B cell (primary cell): Measurements from ENCODE around the gene ICAM5. TPM values are rescaled to one million over a fixed set of nuclear protein-coding genes. Genes with fewer than 3 reads are reported as not detected.

Experiments used
- ATAC-seq: fragments of 200-7000 bp; cut with Tn5 transposase; one replicate; pipeline ENCODE4 v1.10.0; 2021; ENCODE audit warnings: low read depth, mild to moderate bottlenecking, moderate number of reproducible peaks, moderate library complexity
- CTCF ChIA-PET: fragments of 350-600 bp; sonication (Branson Sonifier 250); formaldehyde crosslinking; loops from one replicate; lab custom pipeline; 2021; ENCODE audit warnings: antibody characterized with exemption, inconsistent platforms; lab: Charles Lee
- POLR2A ChIA-PET: fragments of 350-600 bp; sonication (Branson Sonifier 250); formaldehyde crosslinking; loops from one replicate; lab custom pipeline; 2021; ENCODE audit warnings: antibody characterized with exemption; lab: Charles Lee
- DNase-seq: peaks from one replicate; pipeline ENCODE4 v3.0.0; 2013
- H2AFZ ChIP-seq: 2 replicates; pipeline ENCODE4 v1.6.1; 2012; ENCODE audit warnings: mild to moderate bottlenecking, low read depth, low read length; ENCODE audit not compliant: insufficient read depth, poor library complexity, severe bottlenecking
- H3K27ac ChIP-seq, 2 donors: 1 replicate in 1 of 2; 2 replicates in 1 of 2; pipeline ENCODE4 v1.5.1; 2012 to 2013; ENCODE audit warnings: low read length in 2 of 2, mild to moderate bottlenecking in 2 of 2, moderate library complexity in 1 of 2
- H3K27me3 ChIP-seq, 4 experiments: fragments of 200-600 bp in 1 of 4; sonication (generic) in 1 of 4; replicated peaks in 1 of 4; 1 replicate in 2 of 4; 2 replicates in 2 of 4; pipeline versions ENCODE4 v1.6.1 to v1.7.0; 2013 to 2016; ENCODE audit warnings: low read length in 3 of 4, mild to moderate bottlenecking in 2 of 4, mixed read lengths in 1 of 4, moderate library complexity in 1 of 4; ENCODE audit not compliant: insufficient read depth in 4 of 4, control insufficient read depth in 3 of 4; ENCODE audit errors: control extremely low read depth in 1 of 4
- H3K36me3 ChIP-seq, 2 experiments: replicated peaks in 1 of 2; 1 replicate in 1 of 2; 2 replicates in 1 of 2; pipeline versions ENCODE4 v1.6.1 to v1.7.1; 2013; ENCODE audit warnings: low read length in 1 of 2; ENCODE audit not compliant: insufficient read depth in 2 of 2, control insufficient read depth in 1 of 2; ENCODE audit errors: control extremely low read depth in 1 of 2, extremely low read depth in 1 of 2
- H3K4me1 ChIP-seq, 2 donors: fragments of 200-600 bp in 1 of 2; sonication (generic) in 1 of 2; 1 replicate in 1 of 2; 2 replicates in 1 of 2; pipeline versions ENCODE4 v1.5.1 to v1.6.1; 2013 to 2017; ENCODE audit warnings: low read length in 2 of 2; ENCODE audit not compliant: control insufficient read depth in 2 of 2, insufficient read depth in 2 of 2
- H3K4me2 ChIP-seq: replicated peaks from 2 replicates; pipeline ENCODE3; 2012; ENCODE audit warnings: mild to moderate bottlenecking, low read depth, low read length; ENCODE audit not compliant: poor library complexity, severe bottlenecking
- H3K4me3 ChIP-seq, 5 experiments: fragments of 200-600 bp in 1 of 5; sonication (generic) in 1 of 5; 1 replicate in 3 of 5; 2 replicates in 2 of 5; pipeline versions ENCODE4 v1.5.1 to v1.7.0; 2011 to 2016; ENCODE audit warnings: low read length in 4 of 5, mild to moderate bottlenecking in 4 of 5, low read depth in 2 of 5, control low read depth in 1 of 5, moderate library complexity in 1 of 5; ENCODE audit not compliant: insufficient read depth in 1 of 5; ENCODE audit errors: control extremely low read depth in 1 of 5, extremely low read depth in 1 of 5
- H3K79me2 ChIP-seq: fragments of 200-600 bp; sonication (generic); one replicate; pipeline ENCODE4 v1.6.0; 2016; ENCODE audit warnings: low read length; ENCODE audit not compliant: control insufficient read depth, insufficient read depth
- H3K9ac ChIP-seq: fragments of 200-600 bp; sonication (generic); 2 replicates; pipeline ENCODE4 v1.6.1; 2017; ENCODE audit warnings: mild to moderate bottlenecking, low read length, moderate library complexity
- H3K9me3 ChIP-seq, 3 donors: one replicate each; pipeline versions ENCODE4 v1.6.1 to v1.7.1; 2013; ENCODE audit warnings: low read length in 2 of 3; ENCODE audit not compliant: control insufficient read depth in 2 of 3, insufficient read depth in 1 of 3; ENCODE audit errors: control extremely low read depth in 1 of 3
- H4K20me1 ChIP-seq: 2 replicates; pipeline ENCODE4 v1.6.0; 2012; ENCODE audit warnings: mild to moderate bottlenecking, low read length; ENCODE audit not compliant: insufficient read depth, control insufficient read depth, poor library complexity, severe bottlenecking
- H3K27ac Mint-ChIP-seq: one replicate; pipeline ENCODE4 v1.8.0; 2021; ENCODE audit warnings: mixed read lengths
- H3K27me3 Mint-ChIP-seq: one replicate; pipeline ENCODE4 v1.8.0; 2021; ENCODE audit warnings: mixed read lengths
- H3K4me1 Mint-ChIP-seq: one replicate; pipeline ENCODE4 v1.8.0; 2021; ENCODE audit warnings: mixed read lengths
- H3K4me3 Mint-ChIP-seq: one replicate; pipeline ENCODE4 v1.8.0; 2021; ENCODE audit warnings: mixed read lengths
- H3K9me3 Mint-ChIP-seq: one replicate; pipeline ENCODE4 v1.8.0; 2022; ENCODE audit warnings: mixed read lengths; ENCODE audit not compliant: insufficient read depth
- CTCF ChIP-seq: fragments of 200-600 bp; IDR thresholded peaks from one replicate; pipeline ENCODE4 v1.8.0; 2022; ENCODE audit warnings: antibody characterized with exemption, mild to moderate bottlenecking
- EZH2 ChIP-seq: IDR thresholded peaks from 2 replicates; pipeline ENCODE4 v1.6.1; 2012; ENCODE audit warnings: borderline replicate concordance, low read depth, mild to moderate bottlenecking, moderate library complexity, low read length; ENCODE audit not compliant: insufficient read depth, poor library complexity, severe bottlenecking
- WGBS: methylation state at CpG from one replicate; pipeline ENCODE4 v1.1.5; 2013; ENCODE audit warnings: missing lambda C conversion rate; ENCODE audit not compliant: insufficient coverage; 5-methylcytosine and 5-hydroxymethylcytosine counted together
- intact Hi-C: fragments of 100-400 bp; cut with micrococcal nuclease; formaldehyde crosslinking; loops from one replicate; pipeline ENCODE4 v1.10.0; 2022
- polyA plus RNA-seq: library from polyadenylated mRNA; depleted of rRNA; stranded (reverse); fragments of >200 nt; gene quantifications from 2 replicates; pipeline ENCODE4 v1.2.3, GENCODE V29; 2012
- total RNA-seq, 2 donors: library from RNA; stranded (reverse); fragments of 120-200 nt in 1 of 2; gene quantifications; 1 replicate in 1 of 2; 2 replicates in 1 of 2; pipeline versions ENCODE4 v1.2.3 to v1.2.4, GENCODE V29; 2013 to 2022

Gene ICAM5
- total and polyA plus RNA-seq, 2 donors (not counting 1 experiment from before 2014, with no cell fraction given), result 0.54 TPM; not detected in 1

DNA sequence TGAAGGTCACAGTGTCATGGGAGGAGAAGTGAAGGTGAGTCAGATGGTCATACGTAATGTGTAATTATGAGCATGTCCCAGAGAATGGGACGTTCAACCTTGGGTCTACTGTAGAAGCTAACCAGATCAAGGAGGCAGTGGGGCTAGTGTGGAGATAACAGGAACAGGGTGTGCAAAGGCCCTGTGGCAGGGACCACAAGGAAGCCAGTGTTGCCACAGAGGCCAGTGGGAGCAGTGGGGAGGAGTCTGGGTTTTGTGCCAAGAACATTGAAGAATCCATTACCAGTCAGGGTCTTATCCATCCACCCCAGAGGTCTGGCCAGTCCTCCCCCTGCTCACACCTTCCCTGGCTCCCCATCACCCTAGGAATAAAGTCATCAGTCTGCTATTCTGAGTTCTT is 34.4 kb upstream of the ICAM5 start:
- Histone ChIP-seq H3K4me2 (no peak overlapping the region), H3K27me3 (no peaks in the 10 kb centered on the region), H4K20me1 (peaks cover 5% of the 10 kb centered on the region), H2AFZ (no peak overlapping the region), H3K9me3 (no peaks in the 10 kb centered on the region), H3K4me1 (peaks cover 6 to 16% of the 10 kb centered on the region in 2 donors), H3K9ac (no peak overlapping the region), H3K27ac (no peak overlapping the region), H3K79me2 (peaks cover 19% of the 10 kb centered on the region), H3K4me3 (no peak overlapping the region), H3K36me3 (peaks cover 0 to 41% of the 10 kb centered on the region in 2 experiments)
- Mint-ChIP-seq H3K27me3 (no peaks in the 10 kb centered on the region), H3K27ac (no peak overlapping the region), H3K4me3 (no peak overlapping the region), H3K4me1 (peaks cover 17% of the 10 kb centered on the region), H3K9me3 (no peaks in the 10 kb centered on the region)
- DNase-seq (no peak), ATAC-seq (no peak)
- 92% methylated on average over 2 of the region's 2 CpGs for WGBS
- ChIA-PET POLR2A (interaction anchor here (0.7 kb wide), 1 partner anchor 16 kb away, joined by 3 read pairs; no protein-coding TSS in a partner anchor), CTCF (interaction anchor here (1.0 to 1.1 kb wide), 2 partner anchors 14 to 135 kb away, joined by 3 to 4 read pairs; no protein-coding TSS in a partner anchor)
- intact Hi-C loops, result no loop called here
- no peak for TF ChIP-seq CTCF
- no peak for TF ChIP-seq EZH2

GRCh38 chr19:10256551-10256950 is 33.2 kb upstream of the ICAM5 start:
- POLR2A ChIA-PET, result interaction anchor here (1.1 kb wide), 1 partner anchor 23 kb away, joined by 4 read pairs; no protein-coding TSS in a partner anchor
- H3K4me3 Mint-ChIP-seq, result no peak overlapping the region

More at GRCh38 chr19:10256551-10256950, 33.2 kb upstream of the ICAM5 start:
- Histone ChIP-seq H3K27me3 (no peaks in the 10 kb centered on the region), H3K9ac (no peak overlapping the region), H2AFZ (no peak overlapping the region), H3K79me2 (peaks cover 19% of the 10 kb centered on the region), H3K4me3 (no peak overlapping the region), H3K4me2 (no peak overlapping the region), H3K9me3 (no peaks in the 10 kb centered on the region), H4K20me1 (peaks cover 5% of the 10 kb centered on the region), H3K27ac (no peak overlapping the region), H3K4me1 (peaks cover 6 to 11% of the 10 kb centered on the region in 2 donors), H3K36me3 (peaks cover 0 to 41% of the 10 kb centered on the region in 2 experiments)
- H3K9me3 Mint-ChIP-seq, result no peaks in the 10 kb centered on the region
- no peaks in the 10 kb centered on the region for H3K27me3 Mint-ChIP-seq
- intact Hi-C loops, result no loop called here
- peaks cover 16% of the 10 kb centered on the region for H3K4me1 Mint-ChIP-seq
- no peak for TF ChIP-seq CTCF
- no peak for TF ChIP-seq EZH2
- H3K27ac Mint-ChIP-seq, result no peak overlapping the region
- WGBS, result 92% methylated on average over 6 of the region's 18 CpGs
- ATAC-seq (no peak), DNase-seq (no peak)
- CTCF ChIA-PET, result interaction anchor here (0.6 to 7.9 kb wide), 4 partner anchors 13 to 326 kb away, joined by 3 to 268 read pairs (median 50); partner anchors contain the start of gene ICAM1
